Activated naive CD8-positive, alpha-beta T cell treated with anti-CD3 and anti-CD28 coated beads, Interleukin-2, amount 10 ng/mL, durations not matched to agents 7 days and 5 days (primary cell): ENCODE results near the gene RAB5B. TPM values are rescaled to one million over a fixed set of nuclear protein-coding genes. Genes with fewer than 3 reads are reported as not detected.

Experiments used
- ATAC-seq: fragments of 150-1000 bp; cut with Tn5 transposase; one replicate; pipeline ENCODE4 v1.10.0; 2021; ENCODE audit warnings: low read depth, moderate library complexity
- POLR2A ChIA-PET: fragments of 350-600 bp; sonication (Branson Sonifier 250); formaldehyde crosslinking; loops from one replicate; lab custom pipeline; 2021; ENCODE audit warnings: antibody characterized with exemption; lab: Charles Lee
- DNase-seq: peaks from one replicate; pipeline ENCODE4 v3.0.0; 2021
- H3K27ac Mint-ChIP-seq: one replicate; pipeline ENCODE4 v1.8.0; 2022; ENCODE audit warnings: mild to moderate bottlenecking, mixed read lengths
- H3K27me3 Mint-ChIP-seq: one replicate; pipeline ENCODE4 v1.8.0; 2022; ENCODE audit warnings: mild to moderate bottlenecking, moderate library complexity, mixed read lengths
- H3K36me3 Mint-ChIP-seq: one replicate; pipeline ENCODE4 v1.8.0; 2021; ENCODE audit warnings: mild to moderate bottlenecking, mixed read lengths
- H3K4me1 Mint-ChIP-seq: one replicate; pipeline ENCODE4 v1.8.0; 2021; ENCODE audit warnings: mixed read lengths
- H3K4me3 Mint-ChIP-seq: one replicate; pipeline ENCODE4 v1.8.0; 2022; ENCODE audit warnings: mild to moderate bottlenecking, moderate library complexity, mixed read lengths
- H3K9me3 Mint-ChIP-seq: one replicate; pipeline ENCODE4 v1.8.0; 2021; ENCODE audit warnings: mixed read lengths
- total RNA-seq, 2 experiments: library from RNA; stranded (reverse); gene quantifications; one replicate each; pipeline ENCODE4 v1.2.3, GENCODE V29; 2021

Gene RAB5B, protein sequence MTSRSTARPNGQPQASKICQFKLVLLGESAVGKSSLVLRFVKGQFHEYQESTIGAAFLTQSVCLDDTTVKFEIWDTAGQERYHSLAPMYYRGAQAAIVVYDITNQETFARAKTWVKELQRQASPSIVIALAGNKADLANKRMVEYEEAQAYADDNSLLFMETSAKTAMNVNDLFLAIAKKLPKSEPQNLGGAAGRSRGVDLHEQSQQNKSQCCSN
- total RNA-seq: 10 to 100 TPM; 69.7 to 72.4 TPM

- Mint-ChIP-seq H3K27me3 (no peaks in the 10 kb centered on the region), H3K9me3 (no peaks in the 10 kb centered on the region), H3K4me1 (peaks cover 17% of the 10 kb centered on the region), H3K36me3 (peaks cover 7% of the 10 kb centered on the region), H3K4me3 (no peak within 1 kb of the TSS), H3K27ac (no peak within 1 kb of the TSS)
- POLR2A ChIA-PET: interaction anchor here (0.5 to 3.1 kb wide), 39 partner anchors 10 to 1476 kb away, joined by 3 to 43 read pairs (median 4); partner anchors contain the start of genes CD63, DGKA, DNAJC14 and ESYT1
- ATAC-seq (peak; percentile 95), DNase-seq (peak; percentile 90)
Measured at GRCh38 chr12:55973599-55974307, at the start of gene RAB5B. RAB5B (plus strand) TSS chr12:55974078; CDS start chr12:55986961, 12,883 bp downstream.

DNA sequence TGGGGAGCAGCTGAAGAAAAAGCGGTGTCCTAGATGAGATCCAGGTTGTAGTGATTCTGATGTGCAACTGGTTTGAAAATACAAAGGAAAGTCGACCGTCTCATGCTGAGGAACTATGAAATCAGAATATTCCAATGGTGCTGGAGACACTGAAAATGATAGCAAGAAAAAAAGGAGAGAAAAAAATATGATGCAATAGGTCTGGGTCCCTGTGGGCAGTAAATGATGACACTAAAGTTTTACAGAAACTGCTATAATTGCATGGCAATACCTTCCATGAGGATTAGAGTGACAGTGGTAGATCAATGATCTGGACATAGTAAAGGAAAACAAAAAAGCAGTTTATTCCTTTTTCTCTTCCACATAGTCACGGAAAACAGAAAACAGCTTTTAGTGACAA is 48.5 kb upstream of the RAB5B start:
- ATAC-seq (no peak), DNase-seq (no peak)
- Mint-ChIP-seq H3K27me3 (no peaks in the 10 kb centered on the region), H3K9me3 (no peaks in the 10 kb centered on the region), H3K36me3 (peaks cover 25% of the 10 kb centered on the region), H3K27ac (peak overlapping the region; percentile 98), H3K4me1 (peaks cover 50% of the 10 kb centered on the region), H3K4me3 (peak overlapping the region; percentile 98)
- POLR2A ChIA-PET: interaction anchor here (1.3 to 7.4 kb wide), 9 partner anchors 8 to 107 kb away, joined by 3 to 77 read pairs (median 25); partner anchors contain the start of genes DNAJC14, ORMDL2, RAB5B and SARNP

- H3K4me1 Mint-ChIP-seq: peaks cover 50% of the 10 kb centered on the region
- H3K9me3 Mint-ChIP-seq: no peaks in the 10 kb centered on the region
- ATAC-seq (no peak), DNase-seq (no peak)
- POLR2A ChIA-PET: interaction anchor here (0.6 to 7.4 kb wide), 16 partner anchors 9 to 196 kb away, joined by 3 to 77 read pairs (median 11); partner anchors contain the start of genes DNAJC14, ORMDL2, RAB5B and SARNP
- peak overlapping the region; percentile 98 for H3K4me3 Mint-ChIP-seq
- peaks cover 27% of the 10 kb centered on the region for H3K36me3 Mint-ChIP-seq
- H3K27me3 Mint-ChIP-seq: no peaks in the 10 kb centered on the region
- H3K27ac Mint-ChIP-seq: peak overlapping the region; percentile 98
Measured at GRCh38 chr12:55925870-55926737, 47.8 kb upstream of the RAB5B start.

- Mint-ChIP-seq H3K27ac (peak overlapping the region; percentile 98), H3K9me3 (no peaks in the 10 kb centered on the region), H3K4me3 (peak overlapping the region; percentile 98), H3K4me1 (peaks cover 44% of the 10 kb centered on the region), H3K27me3 (no peaks in the 10 kb centered on the region), H3K36me3 (peaks cover 32% of the 10 kb centered on the region)
- POLR2A ChIA-PET: interaction anchor here (0.6 to 7.4 kb wide), 22 partner anchors 8 to 1829 kb away, joined by 3 to 77 read pairs (median 7); partner anchors contain the start of genes DNAJC14, MYL6B, ORMDL2 and PA2G4
- ATAC-seq (peak; percentile 35), DNase-seq (peak; percentile 93)
Measured at GRCh38 chr12:55926738-55927587, 46.9 kb upstream of the RAB5B start.

- peak; percentile 81 for DNase-seq
- peaks cover 37% of the 10 kb centered on the region for H3K4me1 Mint-ChIP-seq
Measured at GRCh38 chr12:55927588-55928502, 46.0 kb upstream of the RAB5B start, which contains the start of gene PYM1. PYM1 (minus strand) TSS chr12:55927894; CDS start chr12:55927761, 133 bp downstream.

GRCh38 chr12:55929306-55929791 is 44.5 kb upstream of the RAB5B start:
- H3K4me1 Mint-ChIP-seq: peaks cover 39% of the 10 kb centered on the region
- peak overlapping the region; percentile 98 for H3K4me3 Mint-ChIP-seq
- no peaks in the 10 kb centered on the region for H3K27me3 Mint-ChIP-seq
- H3K27ac Mint-ChIP-seq: peak overlapping the region; percentile 98
- peak; percentile 49 for ATAC-seq
- H3K36me3 Mint-ChIP-seq: peaks cover 37% of the 10 kb centered on the region
- no peaks in the 10 kb centered on the region for H3K9me3 Mint-ChIP-seq
- POLR2A ChIA-PET: interaction anchor here (0.8 to 7.4 kb wide), 9 partner anchors 10 to 431 kb away, joined by 3 to 77 read pairs (median 9); partner anchors contain the start of genes DNAJC14, ORMDL2, PA2G4 and RAB5B
- peak; percentile 85 for DNase-seq

More at GRCh38 chr12:55927588-55928502, 46.0 kb upstream of the RAB5B start, which contains the start of gene PYM1:
- Mint-ChIP-seq H3K36me3 (peaks cover 33% of the 10 kb centered on the region), H3K27me3 (no peaks in the 10 kb centered on the region), H3K4me3 (peak within 1 kb of the TSS; percentile 98), H3K9me3 (no peaks in the 10 kb centered on the region), H3K27ac (peak within 1 kb of the TSS; percentile 98)
- peak; percentile 40 for ATAC-seq
- POLR2A ChIA-PET: interaction anchor here (0.6 to 7.4 kb wide), 22 partner anchors 8 to 1829 kb away, joined by 3 to 77 read pairs (median 7); partner anchors contain the start of genes DNAJC14, GDF11, MYL6B and ORMDL2

GRCh38 chr12:55930771-55931316 is 43.0 kb upstream of the RAB5B start, which contains the start of gene DGKA:
DGKA (plus strand) TSS chr12:55931162; CDS start chr12:55936504, 5,342 bp downstream.
- Mint-ChIP-seq H3K9me3 (no peaks in the 10 kb centered on the region), H3K4me3 (peak within 1 kb of the TSS; percentile 98), H3K36me3 (peaks cover 44% of the 10 kb centered on the region), H3K27ac (peak within 1 kb of the TSS; percentile 98), H3K27me3 (no peaks in the 10 kb centered on the region), H3K4me1 (peaks cover 39% of the 10 kb centered on the region)
- DNase-seq (peak; percentile 78), ATAC-seq (peak; percentile 47)
- POLR2A ChIA-PET: interaction anchor here (0.7 to 7.4 kb wide), 12 partner anchors 8 to 195 kb away, joined by 3 to 77 read pairs (median 10); partner anchors contain the start of genes DNAJC14, ORMDL2, PA2G4 and RAB5B

DNA sequence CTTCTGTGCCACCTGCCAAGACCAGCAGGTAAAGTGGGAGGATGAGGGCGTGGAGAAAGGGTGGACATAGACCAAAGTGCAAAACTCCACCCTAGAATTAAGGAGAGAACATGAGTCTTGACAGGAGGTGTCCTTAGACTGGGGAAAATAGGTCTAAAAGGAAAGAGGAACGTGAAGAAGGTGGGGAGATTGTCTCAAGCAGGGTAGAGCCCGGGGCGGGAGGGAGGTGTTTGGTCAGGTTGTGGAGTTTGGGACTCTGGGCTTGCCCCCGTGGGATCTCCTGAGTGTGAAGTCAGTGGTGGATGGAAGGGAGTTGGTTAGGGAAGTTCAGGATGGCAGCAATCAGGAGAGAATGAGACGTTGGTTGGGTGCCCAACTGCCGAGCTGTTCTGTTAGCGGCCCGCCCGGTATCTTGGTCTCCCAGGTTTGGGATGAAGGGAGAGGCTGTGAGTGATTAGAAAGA is 42.5 kb upstream of the RAB5B start:
- ATAC-seq (no peak), DNase-seq (no peak)
- Mint-ChIP-seq H3K4me3 (peak overlapping the region; percentile 98), H3K36me3 (peaks cover 47% of the 10 kb centered on the region), H3K27me3 (no peaks in the 10 kb centered on the region), H3K4me1 (peaks cover 39% of the 10 kb centered on the region), H3K9me3 (no peaks in the 10 kb centered on the region), H3K27ac (peak overlapping the region; percentile 98)
- POLR2A ChIA-PET: interaction anchor here (0.9 to 5.7 kb wide), 6 partner anchors 9 to 173 kb away, joined by 3 to 43 read pairs (median 16); partner anchors contain the start of genes DNAJC14, ORMDL2, PA2G4 and RAB5B

- DNase-seq: peak; percentile 61
- ATAC-seq: no peak
- POLR2A ChIA-PET: interaction anchor here (0.9 to 5.5 kb wide), 6 partner anchors 8 to 172 kb away, joined by 3 to 38 read pairs (median 10); partner anchors contain the start of genes DNAJC14, ORMDL2, PA2G4 and SARNP
- Mint-ChIP-seq H3K27me3 (no peaks in the 10 kb centered on the region), H3K4me1 (peaks cover 44% of the 10 kb centered on the region), H3K4me3 (peak overlapping the region; percentile 98), H3K9me3 (no peaks in the 10 kb centered on the region), H3K36me3 (peaks cover 49% of the 10 kb centered on the region), H3K27ac (peak overlapping the region; percentile 98)
Measured at GRCh38 chr12:55931780-55932550, 41.9 kb upstream of the RAB5B start.
